H1 (cell line): ENCODE measurements around the gene MGMT. TPM values are rescaled to one million over a fixed set of nuclear protein-coding genes. Genes with fewer than 3 reads are reported as not detected.

Source experiments
- CTCF ChIA-PET: fragments of 300-600 bp; sonication (Branson Sonifier 250); formaldehyde crosslinking; loops from one replicate; lab custom pipeline; 2021; ENCODE audit not compliant: partially characterized antibody; lab: Charles Lee
- POLR2A ChIA-PET: fragments of 300-600 bp; sonication (Branson Sonifier 250); formaldehyde crosslinking; loops from one replicate; lab custom pipeline; 2021; ENCODE audit warnings: inconsistent platforms; ENCODE audit not compliant: partially characterized antibody; lab: Charles Lee
- DNase-seq, 2 experiments: peaks; one replicate each; pipeline versions ENCODE4 v3.0.0 to v3.0.0-alpha.2; 2010 to 2022; ENCODE audit warnings: low spot score in 2 of 2, low read depth in 1 of 2, mixed read lengths in 1 of 2
- FAIRE-seq: peaks from 2 replicates; lab custom pipeline; 2011; peaks lifted over from hg19 to GRCh38; lab: Jason Lieb, UNC
- H2AFZ ChIP-seq: 2 replicates; pipeline ENCODE4 v1.8.1; 2012; ENCODE audit warnings: low read length, inconsistent platforms
- H2AK5ac ChIP-seq: 2 replicates; pipeline ENCODE4 v1.6.1; 2013; ENCODE audit warnings: low read depth, low read length
- H2BK120ac ChIP-seq: replicated peaks from 2 replicates; pipeline ENCODE3; 2013; ENCODE audit warnings: low read depth, low read length, inconsistent platforms
- H2BK12ac ChIP-seq: 2 replicates; pipeline ENCODE4 v1.6.1; 2013; ENCODE audit warnings: low read depth, low read length
- H2BK15ac ChIP-seq: 2 replicates; pipeline ENCODE4 v1.6.1; 2013; ENCODE audit warnings: low read length
- H2BK20ac ChIP-seq: 2 replicates; pipeline ENCODE4 v1.6.1; 2013; ENCODE audit warnings: low read length
- H2BK5ac ChIP-seq: 2 replicates; pipeline ENCODE4 v1.6.1; 2013; ENCODE audit warnings: low read depth, low read length
- H3K14ac ChIP-seq: 2 replicates; pipeline ENCODE4 v1.6.1; 2013; ENCODE audit warnings: inconsistent platforms; ENCODE audit not compliant: insufficient read length
- H3K18ac ChIP-seq: 2 replicates; pipeline ENCODE4 v1.6.1; 2013; ENCODE audit warnings: low read length; ENCODE audit errors: extremely low read depth
- H3K23ac ChIP-seq: 2 replicates; pipeline ENCODE4 v1.6.1; 2013; ENCODE audit warnings: inconsistent platforms; ENCODE audit not compliant: insufficient read length
- H3K23me2 ChIP-seq: 2 replicates; pipeline ENCODE4 v1.6.1; 2013; ENCODE audit warnings: low read depth, low read length
- H3K27ac ChIP-seq: 2 replicates; pipeline ENCODE4 v1.6.1; 2011; ENCODE audit warnings: low read depth, low read length, inconsistent platforms
- H3K27me3 ChIP-seq, 4 experiments: replicated peaks in 1 of 4; 1 replicate in 1 of 4; 2 replicates in 3 of 4; pipeline versions ENCODE4 v1.6.1 to v1.8.1; 2011 to 2013; ENCODE audit warnings: low read length in 3 of 4, mild to moderate bottlenecking in 3 of 4, inconsistent platforms in 2 of 4, mixed read lengths in 2 of 4, moderate library complexity in 1 of 4; ENCODE audit not compliant: control insufficient read depth in 3 of 4, insufficient read depth in 3 of 4; ENCODE audit errors: extremely low read depth in 1 of 4
- H3K36me3 ChIP-seq, 4 experiments: 2 replicates each; pipeline versions ENCODE4 v1.6.1 to v1.8.1; 2011 to 2013; ENCODE audit warnings: mild to moderate bottlenecking in 4 of 4, low read length in 3 of 4, moderate library complexity in 2 of 4, control low read depth in 1 of 4, inconsistent platforms in 1 of 4; ENCODE audit not compliant: insufficient read depth in 4 of 4, control insufficient read depth in 2 of 4
- H3K4ac ChIP-seq: replicated peaks from 2 replicates; pipeline ENCODE3; 2013; ENCODE audit warnings: low read length, low read depth, mixed read lengths, inconsistent platforms; ENCODE audit not compliant: insufficient read length
- H3K4me1 ChIP-seq, 4 experiments: replicated peaks in 1 of 4; 1 replicate in 1 of 4; 2 replicates in 3 of 4; pipeline versions ENCODE4 v1.6.1 to v1.8.1; 2011 to 2013; ENCODE audit warnings: low read length in 3 of 4, inconsistent platforms in 2 of 4, mixed read lengths in 1 of 4; ENCODE audit not compliant: insufficient read depth in 4 of 4, control insufficient read depth in 3 of 4
- H3K4me2 ChIP-seq, 2 experiments: 2 replicates each; pipeline versions ENCODE4 v1.6.1 to v1.8.1; 2011 to 2013; ENCODE audit warnings: low read depth in 2 of 2, low read length in 2 of 2, control low read depth in 1 of 2, inconsistent platforms in 1 of 2, mild to moderate bottlenecking in 1 of 2; ENCODE audit not compliant: insufficient read depth in 1 of 2
- H3K4me3 ChIP-seq, 4 experiments: fragments of 200-600, 300-600 bp in 1 of 4; sonication (generic), shearing (Covaris generic), sonication (Bioruptor Twin) in 1 of 4; 2 replicates each; pipeline versions ENCODE4 v1.5.1 to v1.8.1; 2011 to 2016; ENCODE audit warnings: low read length in 4 of 4, low read depth in 3 of 4, control low read depth in 2 of 4, inconsistent platforms in 2 of 4, mild to moderate bottlenecking in 2 of 4, mixed read lengths in 1 of 4, moderate library complexity in 1 of 4; ENCODE audit not compliant: insufficient read depth in 2 of 4; ENCODE audit errors: extremely low read depth in 1 of 4
- H3K56ac ChIP-seq: replicated peaks from 2 replicates; pipeline ENCODE3; 2013; ENCODE audit warnings: low read depth, mild to moderate bottlenecking, mixed read lengths, low read length, inconsistent platforms; ENCODE audit not compliant: insufficient read length
- H3K79me1 ChIP-seq: 2 replicates; pipeline ENCODE4 v1.6.1; 2013; ENCODE audit warnings: low read depth, low read length, control low read depth
- H3K79me2 ChIP-seq, 2 experiments: 2 replicates each; pipeline versions ENCODE4 v1.6.1 to v1.8.1; 2012 to 2013; ENCODE audit warnings: low read length in 2 of 2, mild to moderate bottlenecking in 2 of 2, inconsistent platforms in 1 of 2; ENCODE audit not compliant: insufficient read depth in 2 of 2, control insufficient read depth in 1 of 2
- H3K9ac ChIP-seq, 4 experiments: replicated peaks in 1 of 4; 1 replicate in 1 of 4; 2 replicates in 3 of 4; pipeline versions ENCODE4 v1.6.1 to v1.8.1; 2011 to 2013; ENCODE audit warnings: low read depth in 3 of 4, low read length in 3 of 4, control low read depth in 2 of 4, mild to moderate bottlenecking in 2 of 4, moderate library complexity in 2 of 4, inconsistent platforms in 1 of 4; ENCODE audit errors: extremely low read depth in 1 of 4
- H3K9me3 ChIP-seq, 2 experiments: 2 replicates each; pipeline versions ENCODE4 v1.6.1 to v1.8.1; 2012 to 2013; ENCODE audit warnings: mild to moderate bottlenecking in 2 of 2, moderate library complexity in 2 of 2, control low read depth in 1 of 2, inconsistent platforms in 1 of 2, low read depth in 1 of 2, low read length in 1 of 2, mixed read lengths in 1 of 2; ENCODE audit not compliant: insufficient read depth in 2 of 2
- H4K20me1 ChIP-seq, 2 experiments: replicated peaks in 1 of 2; 2 replicates each; pipeline versions ENCODE3 to v1.8.1; 2011 to 2013; ENCODE audit warnings: inconsistent platforms in 2 of 2, low read length in 2 of 2, mild to moderate bottlenecking in 1 of 2; ENCODE audit not compliant: insufficient read depth in 2 of 2, control insufficient read depth in 1 of 2
- H4K5ac ChIP-seq: 2 replicates; pipeline ENCODE4 v1.6.1; 2013; ENCODE audit warnings: low read length, low read depth, mixed read lengths, inconsistent platforms; ENCODE audit not compliant: insufficient read length
- H4K8ac ChIP-seq: 2 replicates; pipeline ENCODE4 v1.8.0; 2013; ENCODE audit warnings: mild to moderate bottlenecking, moderate library complexity, low read length, inconsistent platforms; ENCODE audit not compliant: insufficient read depth; ENCODE audit errors: extremely low read depth
- H4K91ac ChIP-seq: replicated peaks from 2 replicates; pipeline ENCODE3; 2013; ENCODE audit warnings: low read length, mixed read lengths, inconsistent platforms; ENCODE audit not compliant: insufficient read length
- ASH2L ChIP-seq: fragments of 200-600, 300-600 bp; sonication (generic); IDR thresholded peaks from one replicate; pipeline ENCODE4 v1.7.1; 2017; ENCODE audit warnings: low read length
- GABPA ChIP-seq: IDR thresholded peaks from 2 replicates; pipeline ENCODE4 v1.6.1; 2011; ENCODE audit warnings: mild to moderate bottlenecking, low read length, moderate library complexity, borderline replicate concordance; ENCODE audit not compliant: insufficient read depth
- GTF2F1 ChIP-seq: IDR thresholded peaks from 2 replicates; pipeline ENCODE4 v1.6.1; 2012; ENCODE audit warnings: low read depth, low read length, improper control_type of control experiment, borderline replicate concordance
- KDM1A ChIP-seq: fragments of 200-600, 300-600 bp; sonication (generic); IDR thresholded peaks from 2 replicates; pipeline ENCODE4 v1.7.1; 2016; ENCODE audit warnings: mild to moderate bottlenecking, low read length, borderline replicate concordance
- RAD21 ChIP-seq, 2 experiments: IDR thresholded peaks in 1 of 2; conservative IDR thresholded peaks in 1 of 2; 2 replicates each; pipeline ENCODE4 v1.6.1; 2011; ENCODE audit warnings: low read depth in 2 of 2, low read length in 2 of 2, improper control_type of control experiment in 1 of 2, inconsistent platforms in 1 of 2, mild to moderate bottlenecking in 1 of 2, moderate library complexity in 1 of 2
- SIX5 ChIP-seq: IDR thresholded peaks from 2 replicates; pipeline ENCODE4 v1.6.1; 2011; ENCODE audit warnings: mild to moderate bottlenecking, low read depth, low read length
- ZNF274 ChIP-seq: IDR thresholded peaks from 2 replicates; pipeline ENCODE4 v1.7.0; 2012; ENCODE audit warnings: low read length, borderline replicate concordance; ENCODE audit errors: extremely low read depth
- WGBS, 2 experiments: shearing (Covaris generic) in 1 of 2; methylation state at CpG; one replicate each; pipeline versions ENCODE4 v1.1.6 to v1.1.7; 2013 to 2015; ENCODE audit warnings: low lambda C conversion rate in 2 of 2, mixed read lengths in 2 of 2, inconsistent platforms in 1 of 2, low coverage in 1 of 2, missing lambda C conversion rate in 1 of 2; ENCODE audit not compliant: insufficient replicate concordance in 2 of 2, insufficient coverage in 1 of 2, insufficient read length in 1 of 2; ENCODE audit errors: extremely low coverage in 1 of 2, missing lambda C conversion rate in 1 of 2; 5-methylcytosine and 5-hydroxymethylcytosine counted together
- polyA plus RNA-seq, 7 experiments: library from polyadenylated mRNA; depleted of rRNA in 3 of 7; stranded (reverse) in 5 of 7; unstranded in 2 of 7; fragments of >200 nt in 5 of 7; fragments of 200-250 nt in 2 of 7; gene quantifications; 1 replicate in 5 of 7; 2 replicates in 1 of 7; 4 replicates in 1 of 7; pipeline versions ENCODE4 v1.2.1 to v1.2.3, GENCODE V29; 2011 to 2013; ENCODE audit warnings: missing spikeins in 2 of 7, mixed read lengths in 2 of 7
- total RNA-seq: library from RNA; stranded (reverse); fragmentation: NEBNext Ultra II Directional; extraction: Animal tissue kit (Norgen Biotek cat#: 25700); gene quantifications from 2 replicates; pipeline ENCODE4 v1.2.1, GENCODE V29; 2021

MGMT gene
- total and polyA plus RNA-seq, 2 of the 8 experiments (the other 6 are each of a cell fraction or from before 2014, with no cell fraction given), result 9.9 to 10.7 TPM

DNA sequence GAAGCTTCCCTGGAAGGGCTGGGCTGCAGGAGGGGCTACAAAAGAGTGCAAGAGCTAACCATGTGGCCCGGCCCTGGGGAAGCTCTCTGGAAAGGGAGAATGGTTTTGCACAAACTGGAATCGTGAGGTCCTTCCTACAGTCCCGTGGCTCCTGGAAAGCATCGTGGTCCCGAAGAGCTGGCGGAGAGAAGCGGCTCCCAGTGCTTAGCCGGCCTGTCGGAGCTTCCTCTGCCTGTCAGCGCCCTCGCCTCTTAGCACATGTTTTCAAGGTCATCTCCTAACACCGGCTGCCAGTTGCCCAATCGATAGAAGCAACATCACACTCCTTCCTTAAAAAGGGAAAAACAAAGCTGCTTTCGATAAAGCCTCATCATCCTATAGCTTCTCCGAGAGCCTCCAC lies 42.1 kb upstream of the MGMT start:
- H2BK120ac ChIP-seq, result no peak overlapping the region
- H3K14ac ChIP-seq, result no peak overlapping the region
- no peaks in the 10 kb centered on the region for H4K20me1 ChIP-seq
- H3K4me1 ChIP-seq, result no peaks in the 10 kb centered on the region
- ChIA-PET CTCF (interaction anchor here (0.6 kb wide), 1 partner anchor 641 kb away, joined by 3 read pairs; no protein-coding TSS in a partner anchor), POLR2A (no interaction called here)
- no peaks in the 10 kb centered on the region for H3K23me2 ChIP-seq
- H4K5ac ChIP-seq, result no peak overlapping the region
- H2AK5ac ChIP-seq, result no peak overlapping the region
- H2BK20ac ChIP-seq, result no peak overlapping the region; the same call in 1 of the 2 replicates
- no peak overlapping the region for H4K91ac ChIP-seq
- H3K4me2 ChIP-seq, result no peak overlapping the region
- no peaks in the 10 kb centered on the region for H3K27me3 ChIP-seq
- TF ChIP-seq ZNF274 (no peak), ASH2L (no peak), GABPA (no peak), SIX5 (no peak), RAD21 (IDR thresholded peaks at IDR 0.05 in 1 of 2, conservative IDR thresholded peaks at IDR 0.05 in 1 of 2; ENCODE audit: low read depth in 2 of 2, low read length in 2 of 2) (no peak), KDM1A (no peak), GTF2F1 (no peak)
- TF ChIP-seq, all 59 proteins: peak for 0
- no peak overlapping the region for H3K18ac ChIP-seq
- H3K23ac ChIP-seq, result no peak overlapping the region
- H3K56ac ChIP-seq, result no peak overlapping the region
- H4K8ac ChIP-seq, result no peak overlapping the region
- 88% methylated on average over 15 of the region's 15 CpGs; no CpG with 5 or more reads in 1 of the 2 experiments for WGBS, 2 experiments
- no peak overlapping the region for H3K9ac ChIP-seq
- FAIRE-seq (no peak), DNase-seq (no peak)
- H2BK15ac ChIP-seq, result no peak overlapping the region
- H3K4me3 ChIP-seq, result no peak overlapping the region
- H3K79me1 ChIP-seq, result no peaks in the 10 kb centered on the region
- H3K9me3 ChIP-seq, result no peaks in the 10 kb centered on the region
- H2AFZ ChIP-seq, result no peak overlapping the region
- no peak overlapping the region for H3K4ac ChIP-seq
- no peak overlapping the region for H2BK12ac ChIP-seq
- H3K27ac ChIP-seq, result no peak overlapping the region
- no peaks in the 10 kb centered on the region for H3K79me2 ChIP-seq
- H3K36me3 ChIP-seq, result no peaks in the 10 kb centered on the region
- H2BK5ac ChIP-seq, result no peak overlapping the region
